ENCODE data around the gene IDH3G. TPM values are rescaled to one million over a fixed set of nuclear protein-coding genes. Genes with fewer than 3 reads are reported as not detected.
A peak's percentile ranks its signal among the peaks of the same experiment; 100 is the strongest.

Gene IDH3G
- total RNA-seq, 6 experiments from 2014 or later: 19.4 to 70.1 (median 27.4) TPM

- Histone ChIP-seq H3K4me3 (no peak overlapping the region), H3K9me3 (no peaks in the 10 kb centered on the region), H3K27me3 (no peaks in the 10 kb centered on the region), H3K27ac (no peak overlapping the region), H3K4me1 (no peaks in the 10 kb centered on the region), H3K36me3 (peaks cover 0 to 7% (median 2%) of the 10 kb centered on the region in 4 donors)
- 89% methylated on average over 4 of the region's 12 CpGs for WGBS (ENCODE audit: insufficient coverage, low coverage, low lambda C conversion rate, missing lambda C conversion rate)
- intact Hi-C loops (cut with DNase I): no loop called here
- ATAC-seq (no peak), DNase-seq (no peak)
- TF ChIP-seq POLR2A (IDR thresholded peaks at IDR 0.05) (no peak), CTCF (IDR thresholded peaks at IDR 0.05) (no peak)
Measured at GRCh38 chrX:153789654-153790053, 4.5 kb downstream of the IDH3G start.

- H3K4me1 ChIP-seq: no peaks in the 10 kb centered on the region
- H3K4me3 ChIP-seq: no peak overlapping the region
- H3K27me3 ChIP-seq: no peaks in the 10 kb centered on the region
- intact Hi-C loops (cut with DNase I): no loop called here
- no peaks in the 10 kb centered on the region for H3K9me3 ChIP-seq
- no peak for TF ChIP-seq CTCF (IDR thresholded peaks at IDR 0.05)
- no peak for TF ChIP-seq POLR2A (IDR thresholded peaks at IDR 0.05)
- ATAC-seq (no peak), DNase-seq (no peak)
- peaks cover 0 to 7% (median 2%) of the 10 kb centered on the region in 4 donors for H3K36me3 ChIP-seq
- H3K27ac ChIP-seq: no peak overlapping the region
- WGBS (ENCODE audit: insufficient coverage, low coverage, low lambda C conversion rate, missing lambda C conversion rate): 88% methylated on average over 3 of the region's 15 CpGs
Measured at GRCh38 chrX:153786669-153787068, 7.5 kb downstream of the IDH3G start.

GRCh38 chrX:153784325-153784967, 9.7 kb downstream of the IDH3G start:
- no peak for ATAC-seq
- H3K9me3 ChIP-seq: no peaks in the 10 kb centered on the region
- intact Hi-C loops (cut with DNase I): no loop called here
- H3K27ac ChIP-seq: no peak overlapping the region
- H3K27me3 ChIP-seq: no peaks in the 10 kb centered on the region
- no peaks in the 10 kb centered on the region for H3K4me1 ChIP-seq
- H3K36me3 ChIP-seq: peaks cover 0 to 7% (median 2%) of the 10 kb centered on the region in 4 donors
- H3K4me3 ChIP-seq: no peak overlapping the region
- DNase-seq: no peak
- TF ChIP-seq CTCF (IDR thresholded peaks at IDR 0.05): no peak
- TF ChIP-seq POLR2A (IDR thresholded peaks at IDR 0.05): no peak
- 60% methylated on average over 1 of the region's 27 CpGs for WGBS (ENCODE audit: insufficient coverage, low coverage, low lambda C conversion rate, missing lambda C conversion rate)

- DNase-seq: no peak
Measured at GRCh38 chrX:153783378-153784013, 10.7 kb downstream of the IDH3G start.

More at GRCh38 chrX:153783378-153784013, 10.7 kb downstream of the IDH3G start:
- 69% methylated on average over 5 of the region's 24 CpGs for WGBS (ENCODE audit: insufficient coverage, low coverage, low lambda C conversion rate, missing lambda C conversion rate)
- Histone ChIP-seq H3K27ac (no peak overlapping the region), H3K4me3 (no peak overlapping the region), H3K9me3 (no peaks in the 10 kb centered on the region), H3K4me1 (no peaks in the 10 kb centered on the region), H3K27me3 (no peaks in the 10 kb centered on the region), H3K36me3 (peaks cover 0 to 7% (median 2%) of the 10 kb centered on the region in 4 donors)
- TF ChIP-seq POLR2A (IDR thresholded peaks at IDR 0.05) (no peak), CTCF (IDR thresholded peaks at IDR 0.05) (no peak)
- intact Hi-C loops (cut with DNase I): no loop called here
- peak in 1 of 4 donors; percentile 4 for ATAC-seq
